Esophagus squamous epithelium (tissue), 4 donors: Measurements from ENCODE around the gene HMGCS1. TPM values are rescaled to one million over a fixed set of nuclear protein-coding genes. Genes with fewer than 3 reads are reported as not detected.

Experiments
- total RNA-seq, 4 donors: library from RNA; depleted of rRNA; stranded (reverse); fragments of >200 nt; gene quantifications; one replicate each; pipeline ENCODE4 v1.1.0, GENCODE V29; 2016

Gene HMGCS1
- total RNA-seq, 4 donors from 2014 or later: 86.6 to 278 (median 148) TPM

Other genes starting within 250 kb of the HMGCS1 start
- 10 to 100 TPM; 20.7 to 48.1 (median 35.6) TPM for gene ZNF131, start 192.5 kb downstream of the HMGCS1 start, total RNA-seq
- under 1 TPM in 2 of 4 donors, not detected in 2; 0.38 TPM for gene NIM1K, start 121.2 kb downstream of the HMGCS1 start, total RNA-seq
- gene CCL28, start 99.0 kb upstream of the HMGCS1 start, total RNA-seq: 1 to 10 TPM; 1.9 to 9.1 (median 3.3) TPM
- 10 to 100 TPM in 1 of 4 donors, 1 to 10 TPM in 3; 3.5 to 11.7 (median 7.2) TPM for gene TMEM267, start 170.5 kb upstream of the HMGCS1 start, total RNA-seq
- 1 to 10 TPM in 3 of 4 donors, under 1 TPM in 1; 0.87 to 5.1 (median 1.9) TPM for gene C5orf34, start 201.7 kb upstream of the HMGCS1 start, total RNA-seq
- 10 to 100 TPM; 27.7 to 61.4 (median 51.3) TPM for gene PAIP1, start 243.7 kb upstream of the HMGCS1 start, total RNA-seq